NCI-H2107 treated with DMSO at 0.1 percent for 48 hours (cell line): ENCODE measurements around the gene RMND5A.
"Not testable (repeated sequence)": the region's sequence is repeated elsewhere in the genome, so short reads cannot be mapped to it uniquely, and the experiment has no call there.

Experiments used
- DNase-seq: peaks from one replicate; lab custom pipeline; 2025; ENCODE audit not compliant: unreplicated experiment; lab: John Stamatoyannopoulos, UW

The RMND5A gene

GRCh38 chr2:86719637-86720539, at the start of gene RMND5A:
TSS of gene RMND5A (plus strand) at chr2:86720291. CDS start at chr2:86720668, 377 bp downstream.
- peak; percentile 65 for DNase-seq

GRCh38 chr2:86671337-86671981, 48.6 kb upstream of the RMND5A start:
- no peak for DNase-seq

GRCh38 chr2:86672027-86672545, 48.0 kb upstream of the RMND5A start:
- DNase-seq: no peak

- DNase-seq: no peak
Measured at GRCh38 chr2:86673011-86673410, 47.1 kb upstream of the RMND5A start.

- DNase-seq: peak; percentile 76
Measured at GRCh38 chr2:86673986-86674670, 46.0 kb upstream of the RMND5A start.

- no peak for DNase-seq
Measured at GRCh38 chr2:86675104-86675503, 45.0 kb upstream of the RMND5A start.

- no peak for DNase-seq
Measured at GRCh38 chr2:86675511-86676015, 44.5 kb upstream of the RMND5A start.

GRCh38 chr2:86677816-86678215, 42.3 kb upstream of the RMND5A start:
- DNase-seq: no peak

- no peak for DNase-seq
Measured at GRCh38 chr2:86679036-86679435, 41.1 kb upstream of the RMND5A start.

- no peak for DNase-seq
Measured at GRCh38 chr2:86685351-86685750, 34.7 kb upstream of the RMND5A start.

GRCh38 chr2:86686460-86686859, 33.6 kb upstream of the RMND5A start:
- DNase-seq: no peak

- DNase-seq: no peak
Measured at GRCh38 chr2:86686905-86687304, 33.2 kb upstream of the RMND5A start.

- no peak for DNase-seq
Measured at GRCh38 chr2:86695053-86695691, 24.9 kb upstream of the RMND5A start.

- no peak for DNase-seq
Measured at GRCh38 chr2:86697551-86698104, 22.5 kb upstream of the RMND5A start.

GRCh38 chr2:86700690-86701089, 19.4 kb upstream of the RMND5A start:
- no peak for DNase-seq

GRCh38 chr2:86703704-86704361, 16.3 kb upstream of the RMND5A start:
- DNase-seq: no peak

GRCh38 chr2:86704459-86704971, 15.6 kb upstream of the RMND5A start:
- DNase-seq: no peak

GRCh38 chr2:86706220-86706619, 13.9 kb upstream of the RMND5A start:
- DNase-seq: no peak

GRCh38 chr2:86706935-86707334, 13.2 kb upstream of the RMND5A start:
- DNase-seq: no peak

GRCh38 chr2:86708126-86708525, 12.0 kb upstream of the RMND5A start:
- not testable (repeated sequence) for DNase-seq
